Neural cell (in vitro differentiated cells): ENCODE measurements around the gene MAD2L2. TPM values are rescaled to one million over a fixed set of nuclear protein-coding genes. Genes with fewer than 3 reads are reported as not detected.

Source experiments
- H2AFZ ChIP-seq: fragments of 200-600, 300-800 bp; sonication (generic), shearing (Covaris generic); 2 replicates; pipeline ENCODE4 v1.6.0; 2014; ENCODE audit warnings: low read depth, mild to moderate bottlenecking, antibody characterized with exemption, low read length, moderate library complexity
- H3F3A ChIP-seq: fragments of 200-600 bp; shearing (Covaris generic); 2 replicates; pipeline ENCODE4 v1.6.1; 2016; ENCODE audit warnings: mild to moderate bottlenecking, moderate library complexity, mixed read lengths, antibody characterized with exemption, low read length; ENCODE audit not compliant: insufficient read depth, poor library complexity, severe bottlenecking
- H3K27ac ChIP-seq: fragments of 200-600, 300-800 bp; sonication (generic), shearing (Covaris generic); 2 replicates; pipeline ENCODE4 v1.5.1; 2014; ENCODE audit warnings: mild to moderate bottlenecking, low read length, moderate library complexity
- H3K27me3 ChIP-seq: fragments of 300-800, 200-600 bp; sonication (generic), shearing (Covaris generic); 2 replicates; pipeline ENCODE4 v1.6.0; 2014; ENCODE audit warnings: mild to moderate bottlenecking, low read depth, low read length, moderate library complexity; ENCODE audit not compliant: insufficient read depth
- H3K36me3 ChIP-seq: fragments of 300-800, 200-600 bp; sonication (generic), shearing (Covaris generic); 2 replicates; pipeline ENCODE4 v1.5.1; 2014; ENCODE audit warnings: mild to moderate bottlenecking, antibody characterized with exemption, low read length, moderate library complexity; ENCODE audit not compliant: insufficient read depth
- H3K4me2 ChIP-seq: fragments of 300-800, 200-600 bp; sonication (generic), shearing (Covaris generic); 2 replicates; pipeline ENCODE4 v1.6.0; 2014; ENCODE audit warnings: mild to moderate bottlenecking, low read length
- H3K4me3 ChIP-seq: fragments of 300-800, 200-600 bp; sonication (generic), shearing (Covaris generic); 2 replicates; pipeline ENCODE4 v1.5.1; 2014; ENCODE audit warnings: mild to moderate bottlenecking, low read length, moderate library complexity
- H3K79me2 ChIP-seq: fragments of 200-600 bp; shearing (Covaris generic); replicated peaks from 2 replicates; pipeline ENCODE4 v1.6.0; 2014; ENCODE audit warnings: mild to moderate bottlenecking, low read length, moderate library complexity; ENCODE audit not compliant: insufficient read depth
- H3K9ac ChIP-seq: fragments of 300-800, 200-600 bp; sonication (generic), shearing (Covaris generic); 2 replicates; pipeline ENCODE4 v1.6.1; 2016; ENCODE audit warnings: mild to moderate bottlenecking, low read length, mixed read lengths
- H3K9me2 ChIP-seq: fragments of 200-600 bp; shearing (Covaris generic); 2 replicates; pipeline ENCODE4 v1.6.1; 2016; ENCODE audit warnings: mild to moderate bottlenecking, low read length, mixed read lengths; ENCODE audit not compliant: insufficient read depth
- H3K9me3 ChIP-seq: fragments of 200-600, 300-800 bp; sonication (generic), shearing (Covaris generic); 2 replicates; pipeline ENCODE4 v1.6.1; 2016; ENCODE audit warnings: mild to moderate bottlenecking, mixed run types, low read length, moderate library complexity, mixed read lengths
- H4K20me1 ChIP-seq: fragments of 200-600 bp; shearing (Covaris generic); 2 replicates; pipeline ENCODE4 v1.6.1; 2016; ENCODE audit warnings: mild to moderate bottlenecking, mixed run types; ENCODE audit not compliant: insufficient read depth
- CTCF ChIP-seq: fragments of 450-650 bp; IDR thresholded peaks from 2 replicates; pipeline ENCODE4 v1.5.1; 2014; ENCODE audit warnings: antibody characterized with exemption, mild to moderate bottlenecking, moderate library complexity; ENCODE audit not compliant: poor library complexity, severe bottlenecking
- EP300 ChIP-seq: fragments of 450-650 bp; conservative IDR thresholded peaks from 2 replicates; pipeline ENCODE4 v1.6.1; 2014; ENCODE audit warnings: antibody characterized with exemption, mild to moderate bottlenecking, moderate library complexity; ENCODE audit not compliant: poor library complexity, severe bottlenecking
- EZH2 ChIP-seq: fragments of 200-600, 300-800 bp; shearing (Covaris generic), sonication (generic); IDR thresholded peaks from 2 replicates; pipeline ENCODE4 v1.6.1; 2014; ENCODE audit warnings: antibody characterized with exemption, low read length, borderline replicate concordance, mild to moderate bottlenecking; ENCODE audit not compliant: insufficient read depth, poor library complexity, severe bottlenecking
- MXI1 ChIP-seq: fragments of 450-650 bp; conservative IDR thresholded peaks from 2 replicates; pipeline ENCODE4 v1.6.1; 2014; ENCODE audit warnings: antibody characterized with exemption, mild to moderate bottlenecking; ENCODE audit not compliant: poor library complexity, severe bottlenecking
- POLR2AphosphoS5 ChIP-seq: IDR thresholded peaks from 2 replicates; pipeline ENCODE4 v1.6.1; 2012
- RAD21 ChIP-seq: fragments of 450-650 bp; conservative IDR thresholded peaks from 2 replicates; pipeline ENCODE4 v1.6.1; 2014; ENCODE audit warnings: antibody characterized with exemption, mild to moderate bottlenecking, moderate library complexity
- REST ChIP-seq: IDR thresholded peaks from 2 replicates; pipeline ENCODE4 v1.6.1; 2012; ENCODE audit warnings: borderline replicate concordance
- SMC3 ChIP-seq: fragments of 450-650 bp; conservative IDR thresholded peaks from 2 replicates; pipeline ENCODE4 v1.6.1; 2014; ENCODE audit warnings: antibody characterized with exemption, mild to moderate bottlenecking, moderate library complexity; ENCODE audit not compliant: poor library complexity
- TAF1 ChIP-seq: IDR thresholded peaks from 2 replicates; pipeline ENCODE4 v1.6.1; 2012; ENCODE audit warnings: low read depth
- polyA plus RNA-seq: library from polyadenylated mRNA; depleted of rRNA; stranded (reverse); fragments of >200 nt; gene quantifications from 2 replicates; pipeline ENCODE4 v1.2.3, GENCODE V29; 2014

Gene MAD2L2
- polyA plus RNA-seq, 1 donor from 2014 or later = 182 TPM

DNA sequence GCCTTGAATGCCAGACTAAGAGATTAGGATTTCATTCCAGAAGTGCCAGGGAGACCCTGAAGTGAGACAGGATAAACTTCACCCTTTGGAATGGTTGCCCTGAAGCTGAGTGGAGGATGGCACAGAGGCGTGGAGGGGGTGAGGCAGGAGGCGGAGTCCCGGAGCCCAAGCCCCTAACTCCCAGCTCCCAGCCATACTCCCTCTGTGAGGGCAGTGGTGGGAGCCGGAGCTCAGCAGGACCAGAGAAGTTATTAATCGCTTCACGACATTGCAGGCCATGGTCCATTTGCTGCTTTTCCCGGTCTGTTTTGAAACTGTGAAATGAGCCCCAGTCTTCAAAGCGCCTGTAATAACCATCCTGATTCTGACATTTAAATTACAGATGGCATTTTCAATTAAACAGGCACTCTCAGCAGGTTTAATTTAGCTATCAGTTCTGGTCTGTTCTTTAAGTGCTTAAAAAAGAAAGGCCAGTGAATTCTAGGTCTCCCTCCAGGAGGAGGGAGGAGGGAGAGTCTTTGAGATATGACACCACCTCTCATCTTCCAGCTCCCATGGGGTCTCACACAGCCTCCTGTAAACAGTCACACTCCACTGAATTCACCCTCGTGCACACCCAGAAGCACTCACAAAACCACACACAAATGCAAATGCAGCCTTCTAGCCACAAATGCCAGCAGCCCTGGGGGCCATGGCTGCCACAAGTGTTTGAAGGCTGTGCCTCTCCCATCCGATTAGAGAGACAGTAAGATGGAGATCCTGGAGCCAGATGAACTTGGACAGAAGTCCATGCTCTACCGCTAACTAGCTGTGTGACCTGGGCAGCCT is 46.4 kb downstream of the MAD2L2 start:
- H2AFZ ChIP-seq = no peak overlapping the region
- H3F3A ChIP-seq = no peaks in the 10 kb centered on the region
- H3K27me3 ChIP-seq = no peaks in the 10 kb centered on the region
- H3K9me3 ChIP-seq = no peaks in the 10 kb centered on the region
- H3K79me2 ChIP-seq = no peaks in the 10 kb centered on the region
- no peak overlapping the region for H3K27ac ChIP-seq
- peak overlapping the region; percentile 0 for H3K9ac ChIP-seq
- TF ChIP-seq CTCF (no peak), TAF1 (no peak), POLR2AphosphoS5 (peak; percentile 21), RAD21 (no peak), EP300 (no peak)
- no peaks in the 10 kb centered on the region for H3K9me2 ChIP-seq
- no peaks in the 10 kb centered on the region for H3K36me3 ChIP-seq
- no peak overlapping the region for H3K4me2 ChIP-seq
- H3K4me3 ChIP-seq = no peak overlapping the region
- H4K20me1 ChIP-seq = no peaks in the 10 kb centered on the region

GRCh38 chr1:11629184-11630016 is 51.5 kb downstream of the MAD2L2 start:
- no peak for TF ChIP-seq CTCF

GRCh38 chr1:11628767-11629166 is 52.2 kb downstream of the MAD2L2 start:
- no peak for TF ChIP-seq RAD21
- no peak for TF ChIP-seq CTCF
- TF ChIP-seq TAF1 = no peak
- TF ChIP-seq SMC3 = no peak
- no peak for TF ChIP-seq POLR2AphosphoS5
- no peak for TF ChIP-seq REST
- TF ChIP-seq MXI1 = no peak
- TF ChIP-seq EP300 = no peak
- no peak for TF ChIP-seq EZH2
- Histone ChIP-seq H2AFZ (no peak overlapping the region), H4K20me1 (no peaks in the 10 kb centered on the region), H3K4me3 (no peak overlapping the region), H3K79me2 (no peaks in the 10 kb centered on the region), H3K9me3 (no peaks in the 10 kb centered on the region), H3K9me2 (no peaks in the 10 kb centered on the region), H3K9ac (no peak overlapping the region), H3K27me3 (no peaks in the 10 kb centered on the region), H3F3A (no peaks in the 10 kb centered on the region), H3K4me2 (no peak overlapping the region), H3K36me3 (no peaks in the 10 kb centered on the region), H3K27ac (no peak overlapping the region)

More at GRCh38 chr1:11629184-11630016, 51.5 kb downstream of the MAD2L2 start:
- Histone ChIP-seq H3K27ac (no peak overlapping the region), H3K9me2 (no peaks in the 10 kb centered on the region), H3K9me3 (no peaks in the 10 kb centered on the region), H3F3A (no peaks in the 10 kb centered on the region), H2AFZ (no peak overlapping the region), H3K27me3 (no peaks in the 10 kb centered on the region), H4K20me1 (no peaks in the 10 kb centered on the region), H3K4me2 (no peak overlapping the region), H3K9ac (no peak overlapping the region), H3K36me3 (no peaks in the 10 kb centered on the region), H3K4me3 (no peak overlapping the region), H3K79me2 (no peaks in the 10 kb centered on the region)
